Activated naive CD4-positive, alpha-beta T cell treated with anti-CD3 and anti-CD28 coated beads for 36 hours (primary cell): ENCODE measurements around the gene KCNQ1OT1. TPM values are rescaled to one million over a fixed set of nuclear protein-coding genes. Genes with fewer than 3 reads are reported as not detected.

Source experiments
- CTCF ChIA-PET: fragments of 350-600 bp; sonication (Branson Sonifier 250); formaldehyde crosslinking; loops from one replicate; lab custom pipeline; 2021; ENCODE audit warnings: antibody characterized with exemption; lab: Charles Lee
- DNase-seq: peaks from one replicate; pipeline ENCODE4 v3.0.0-alpha.2; 2020
- H3K27ac Mint-ChIP-seq: one replicate; pipeline ENCODE4 v1.8.0; 2021; ENCODE audit warnings: mild to moderate bottlenecking, mixed read lengths
- H3K27me3 Mint-ChIP-seq: one replicate; pipeline ENCODE4 v1.8.0; 2021; ENCODE audit warnings: low read depth, mixed read lengths
- H3K36me3 Mint-ChIP-seq: one replicate; pipeline ENCODE4 v1.8.0; 2021; ENCODE audit warnings: low read depth, mixed read lengths
- H3K4me1 Mint-ChIP-seq: one replicate; pipeline ENCODE4 v1.8.0; 2021; ENCODE audit warnings: low read depth, mixed read lengths
- H3K4me3 Mint-ChIP-seq: one replicate; pipeline ENCODE4 v1.8.0; 2021; ENCODE audit warnings: mild to moderate bottlenecking, moderate library complexity, mixed read lengths
- H3K9me3 Mint-ChIP-seq: one replicate; pipeline ENCODE4 v1.8.0; 2021; ENCODE audit warnings: mixed read lengths
- intact Hi-C: fragments of 100-400 bp; cut with micrococcal nuclease; formaldehyde crosslinking; loops from one replicate; pipeline ENCODE4 v1.15.1; 2023
- total RNA-seq, 2 experiments: library from RNA; stranded (reverse); gene quantifications; one replicate each; pipeline ENCODE4 v1.2.3, GENCODE V29; 2021

The KCNQ1OT1 gene
- total RNA-seq, 2 experiments from 2014 or later: 0.17 to 0.20 TPM

DNA sequence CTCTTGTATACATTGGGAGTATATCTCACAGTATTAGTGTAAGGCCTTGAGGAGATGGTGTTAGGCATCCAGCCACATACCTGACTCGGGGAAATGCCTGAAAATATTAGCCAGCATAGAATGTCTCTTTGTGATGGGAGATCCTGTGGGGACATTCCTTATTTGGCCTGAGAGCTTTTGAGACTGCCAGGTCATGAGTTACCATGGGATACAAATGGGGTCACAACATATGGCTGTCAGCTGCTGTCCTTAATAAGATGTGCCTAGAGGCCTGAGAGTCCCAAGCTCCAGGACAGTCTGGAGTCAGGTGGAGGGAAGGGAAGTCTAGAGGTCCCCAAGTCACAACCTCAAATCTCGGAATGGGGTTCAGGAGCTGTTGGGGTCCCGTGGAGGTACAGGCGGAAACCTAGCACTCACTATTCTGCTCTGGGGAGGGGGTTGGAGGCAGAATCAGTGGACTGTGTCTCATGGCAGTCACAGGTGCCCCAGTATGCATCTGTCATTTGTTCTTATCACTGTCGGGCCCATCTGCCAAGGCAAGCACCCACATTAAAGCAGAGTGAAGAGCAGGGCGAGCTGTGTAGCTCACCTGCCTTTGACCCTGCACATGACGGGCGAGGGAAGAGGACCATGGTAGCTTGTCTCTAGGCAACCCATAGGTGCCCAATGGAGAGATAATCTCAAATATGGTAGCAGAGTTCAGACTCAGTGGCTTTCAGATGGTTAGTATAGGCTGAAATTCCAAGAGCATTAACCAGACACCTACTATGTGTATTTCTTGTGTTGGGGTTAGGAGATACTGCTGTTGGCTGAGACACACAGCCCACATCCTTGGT lies 29.9 kb downstream of the KCNQ1OT1 start:
- Mint-ChIP-seq H3K9me3 (no peaks in the 10 kb centered on the region), H3K27ac (no peak overlapping the region), H3K36me3 (no peaks in the 10 kb centered on the region), H3K27me3 (no peaks in the 10 kb centered on the region), H3K4me3 (no peak overlapping the region), H3K4me1 (no peaks in the 10 kb centered on the region)
- CTCF ChIA-PET: interaction anchor here (0.7 kb wide), 1 partner anchor 13 kb away, joined by 3 read pairs; no protein-coding TSS in a partner anchor
- intact Hi-C loops: no loop called here
- no peak for DNase-seq

DNA sequence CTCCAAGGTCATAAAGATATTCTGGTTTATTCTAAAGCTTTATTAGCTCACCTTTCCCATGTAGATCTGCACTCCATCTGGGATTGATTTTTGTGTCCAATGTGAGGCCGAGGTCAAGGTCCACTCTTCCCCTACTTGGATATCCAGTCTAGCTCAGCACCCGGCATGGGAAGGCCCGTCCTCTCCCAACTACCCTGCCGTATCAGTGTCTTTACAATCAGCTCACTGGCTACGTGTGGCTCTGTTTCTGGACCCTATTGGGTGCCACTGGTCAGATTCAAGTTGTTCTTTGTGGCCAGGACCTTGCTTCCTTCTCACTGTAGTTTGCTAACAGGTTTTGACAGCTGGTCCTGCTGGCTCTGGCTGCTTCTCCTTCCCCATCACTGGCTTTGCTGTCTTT lies 30.9 kb downstream of the KCNQ1OT1 start:
- Mint-ChIP-seq H3K27me3 (no peaks in the 10 kb centered on the region), H3K27ac (no peak overlapping the region), H3K36me3 (no peaks in the 10 kb centered on the region), H3K4me1 (no peaks in the 10 kb centered on the region), H3K4me3 (no peak overlapping the region), H3K9me3 (no peaks in the 10 kb centered on the region)
- intact Hi-C loops: no loop called here
- CTCF ChIA-PET: interaction anchor here (0.6 kb wide), 1 partner anchor 347 kb away, joined by 4 read pairs; no protein-coding TSS in a partner anchor
- no peak for DNase-seq

DNA sequence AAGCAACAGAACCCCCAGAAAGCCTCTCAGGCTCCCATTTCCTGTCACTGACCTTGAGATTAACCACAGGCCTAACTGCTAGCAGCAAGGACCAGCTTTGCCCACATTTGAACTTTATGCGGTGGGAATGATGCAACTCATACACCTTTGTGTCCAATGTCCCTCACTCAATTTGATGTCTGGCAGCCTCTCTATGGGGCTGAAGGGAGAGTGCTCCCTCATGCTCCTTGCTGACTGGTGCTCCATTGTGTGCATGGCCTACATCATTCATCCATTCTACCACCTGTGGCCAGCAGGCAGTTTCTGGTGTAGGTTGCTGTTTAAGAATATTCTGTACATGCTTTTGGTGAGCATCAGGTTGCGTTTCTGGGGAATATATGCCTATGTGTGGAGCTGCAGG lies 31.9 kb downstream of the KCNQ1OT1 start:
- H3K27ac Mint-ChIP-seq: no peak overlapping the region
- CTCF ChIA-PET: no interaction called here
- H3K4me3 Mint-ChIP-seq: no peak overlapping the region
- no peak for DNase-seq
- intact Hi-C loops: no loop called here
- H3K36me3 Mint-ChIP-seq: no peaks in the 10 kb centered on the region
- H3K27me3 Mint-ChIP-seq: no peaks in the 10 kb centered on the region
- no peaks in the 10 kb centered on the region for H3K9me3 Mint-ChIP-seq
- no peaks in the 10 kb centered on the region for H3K4me1 Mint-ChIP-seq

DNA sequence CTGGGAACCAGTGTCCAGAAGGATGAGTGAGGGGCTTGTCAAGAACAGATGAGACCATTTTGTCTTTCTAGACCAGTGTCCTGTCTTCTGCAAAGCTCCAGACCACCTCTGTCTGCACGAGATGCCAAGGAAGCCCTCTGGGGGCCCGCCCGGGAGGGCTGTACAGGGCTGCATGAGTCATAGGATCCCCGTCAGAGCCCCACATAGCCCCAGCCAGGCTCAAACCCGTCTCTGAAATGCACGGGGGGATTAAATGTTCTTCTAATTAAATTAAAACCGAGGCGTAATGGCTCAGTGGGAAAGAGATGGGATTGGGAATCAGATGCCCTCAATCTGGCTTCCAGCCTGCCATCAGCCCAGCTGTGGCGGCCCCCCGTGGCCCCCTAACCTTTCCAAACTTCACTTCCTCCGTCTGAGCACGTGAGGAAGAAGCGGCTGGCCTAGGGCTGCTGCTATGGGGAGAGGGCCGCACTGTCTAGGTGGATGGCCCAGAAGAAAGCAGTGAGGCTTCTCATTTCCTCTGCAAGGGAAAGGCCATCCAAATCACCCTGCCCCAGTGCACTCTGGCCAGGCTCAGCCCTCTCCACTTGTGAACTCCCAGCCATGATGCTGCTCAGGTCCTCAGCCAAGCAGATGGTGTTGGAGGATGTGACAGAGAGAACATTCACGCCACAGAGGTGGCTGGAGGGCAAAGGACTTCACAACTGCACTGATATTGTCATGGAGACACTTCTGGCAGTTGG lies 32.8 kb downstream of the KCNQ1OT1 start:
- H3K27ac Mint-ChIP-seq: no peak overlapping the region
- no peaks in the 10 kb centered on the region for H3K4me1 Mint-ChIP-seq
- H3K4me3 Mint-ChIP-seq: no peak overlapping the region
- H3K36me3 Mint-ChIP-seq: no peaks in the 10 kb centered on the region
- no peak for DNase-seq
- intact Hi-C loops: no loop called here
- H3K27me3 Mint-ChIP-seq: no peaks in the 10 kb centered on the region
- CTCF ChIA-PET: no interaction called here
- no peaks in the 10 kb centered on the region for H3K9me3 Mint-ChIP-seq

DNA sequence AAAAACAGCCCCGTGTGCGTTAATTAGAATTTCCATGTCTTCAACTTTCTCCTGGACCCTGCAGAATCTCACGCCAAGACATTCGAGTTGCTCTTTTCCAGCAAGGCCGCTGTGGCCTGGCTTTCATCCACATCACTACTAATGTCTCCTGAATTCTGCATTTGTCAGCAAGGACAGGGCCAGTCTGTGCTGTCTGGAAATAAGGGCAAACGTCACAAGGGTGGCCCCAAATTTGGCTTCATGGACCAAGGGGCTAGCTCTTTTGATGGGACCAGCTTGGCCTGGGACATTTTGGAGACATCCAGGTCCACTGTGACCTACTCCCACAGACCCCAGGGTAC lies 33.4 kb downstream of the KCNQ1OT1 start:
- DNase-seq: no peak
- intact Hi-C loops: no loop called here

DNA sequence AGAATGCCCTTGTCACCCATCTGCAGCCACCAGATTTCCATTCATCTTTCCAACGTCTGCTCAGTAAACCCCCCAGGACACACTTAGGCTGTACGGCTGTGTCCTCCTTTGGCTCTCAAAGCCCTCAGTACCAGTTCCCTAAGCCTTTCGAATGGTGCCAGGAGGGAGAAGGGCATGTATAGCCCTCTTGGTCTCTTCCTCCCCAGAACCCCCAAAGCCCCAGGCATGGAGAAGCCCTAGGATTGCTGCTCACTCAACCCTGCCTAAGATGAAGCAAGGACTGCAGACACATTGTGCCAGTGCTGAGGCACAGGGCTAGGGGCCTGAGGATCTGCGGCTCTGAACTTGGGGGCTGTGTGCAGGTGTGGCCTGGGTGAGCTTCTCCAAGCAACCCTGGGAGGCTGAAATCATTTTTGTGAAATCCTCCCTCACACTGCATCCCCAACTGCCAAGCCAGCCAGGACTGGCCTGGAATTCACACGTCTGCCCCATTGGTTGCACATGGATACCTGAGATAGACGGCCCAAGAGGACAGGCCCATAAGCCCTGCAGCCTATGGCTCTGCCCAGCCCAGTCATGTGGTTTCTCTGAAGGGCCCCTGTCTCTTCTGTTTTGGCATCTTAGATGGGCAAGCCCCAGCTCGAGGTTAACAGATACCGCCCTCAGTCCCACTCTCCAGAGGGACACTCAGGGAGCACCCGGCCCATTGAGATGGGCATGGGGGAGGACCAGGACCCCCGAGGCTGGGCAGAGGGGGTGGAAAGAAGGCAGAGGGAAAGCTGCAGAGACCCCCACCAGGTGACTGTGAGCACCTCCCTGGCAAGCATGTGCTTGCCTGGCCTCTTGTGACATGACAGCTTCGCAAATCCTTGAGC lies 34.0 kb downstream of the KCNQ1OT1 start:
- Mint-ChIP-seq H3K27me3 (no peaks in the 10 kb centered on the region), H3K4me1 (no peaks in the 10 kb centered on the region), H3K9me3 (no peaks in the 10 kb centered on the region), H3K36me3 (peaks cover 6% of the 10 kb centered on the region), H3K4me3 (no peak overlapping the region), H3K27ac (no peak overlapping the region)
- intact Hi-C loops: no loop called here
- CTCF ChIA-PET: no interaction called here
- DNase-seq: no peak

More for the DNA sequence above, 33.4 kb downstream of the KCNQ1OT1 start:
- no peak overlapping the region for H3K27ac Mint-ChIP-seq
- H3K4me3 Mint-ChIP-seq: no peak overlapping the region
- no peaks in the 10 kb centered on the region for H3K4me1 Mint-ChIP-seq
- no peaks in the 10 kb centered on the region for H3K27me3 Mint-ChIP-seq
- no peaks in the 10 kb centered on the region for H3K9me3 Mint-ChIP-seq
- CTCF ChIA-PET: no interaction called here
- H3K36me3 Mint-ChIP-seq: no peaks in the 10 kb centered on the region

DNA sequence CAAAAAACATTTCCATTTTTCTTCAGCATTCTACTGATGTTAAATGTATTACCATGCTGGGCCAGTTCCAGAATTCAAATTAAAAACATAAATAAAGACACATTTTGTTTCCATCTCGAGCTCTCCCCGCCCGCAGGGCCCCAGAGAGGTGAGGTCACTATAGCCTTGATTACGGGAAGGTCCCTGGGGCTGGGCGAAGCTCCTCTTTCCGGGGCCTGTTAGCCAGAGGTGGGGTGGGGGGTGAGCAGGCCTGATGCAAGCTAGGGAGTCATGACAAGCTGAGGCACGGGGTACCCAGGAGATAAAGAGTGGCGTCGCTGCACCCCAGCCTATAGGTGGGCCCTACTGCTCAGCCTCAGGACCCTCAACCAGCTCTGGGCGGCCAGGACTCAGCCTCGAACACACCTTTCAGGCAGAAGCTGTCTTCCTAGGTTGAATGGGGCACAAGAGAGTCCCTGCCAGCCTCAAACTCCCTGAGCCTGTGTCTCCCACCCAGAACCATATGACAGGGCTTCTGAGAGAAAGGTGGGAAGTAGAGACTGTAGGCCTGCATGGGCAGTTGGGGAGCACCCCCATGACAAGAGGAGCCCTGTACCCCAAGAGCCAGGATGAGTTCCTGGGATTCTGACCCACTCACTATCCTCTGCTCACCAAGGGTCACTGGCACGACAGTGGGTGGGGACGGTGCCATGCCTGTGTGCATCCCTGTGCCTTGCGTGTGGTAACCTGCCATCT lies 34.8 kb downstream of the KCNQ1OT1 start:
- CTCF ChIA-PET: no interaction called here
- H3K4me3 Mint-ChIP-seq: no peak overlapping the region
- no peaks in the 10 kb centered on the region for H3K4me1 Mint-ChIP-seq
- intact Hi-C loops: no loop called here
- no peaks in the 10 kb centered on the region for H3K9me3 Mint-ChIP-seq
- no peaks in the 10 kb centered on the region for H3K27me3 Mint-ChIP-seq
- peaks cover 10% of the 10 kb centered on the region for H3K36me3 Mint-ChIP-seq
- no peak overlapping the region for H3K27ac Mint-ChIP-seq
- no peak for DNase-seq

DNA sequence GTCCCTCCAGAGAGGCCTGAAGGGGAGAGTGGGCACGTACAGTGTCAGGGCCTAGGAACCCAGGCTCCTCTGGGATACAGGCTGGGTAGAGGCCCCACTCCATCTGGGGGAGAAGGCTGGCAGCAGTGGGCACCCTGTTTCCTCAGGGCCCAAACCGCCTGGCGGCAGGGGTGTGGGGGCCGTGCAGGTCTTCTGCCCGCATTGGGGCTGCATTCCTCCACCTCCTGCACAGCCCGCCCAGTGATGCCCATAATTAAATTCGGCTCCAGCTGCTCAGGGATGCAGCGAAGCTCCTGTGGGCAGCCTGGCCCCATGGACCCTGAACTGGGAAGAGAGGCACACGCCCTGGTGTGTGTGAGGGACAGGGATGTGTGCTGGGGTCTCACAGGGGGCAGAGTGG lies 35.4 kb downstream of the KCNQ1OT1 start:
- intact Hi-C loops: no loop called here
- Mint-ChIP-seq H3K4me1 (no peaks in the 10 kb centered on the region), H3K4me3 (no peak overlapping the region), H3K27me3 (no peaks in the 10 kb centered on the region), H3K9me3 (no peaks in the 10 kb centered on the region), H3K36me3 (peaks cover 10% of the 10 kb centered on the region), H3K27ac (no peak overlapping the region)
- DNase-seq: no peak
- CTCF ChIA-PET: no interaction called here

DNA sequence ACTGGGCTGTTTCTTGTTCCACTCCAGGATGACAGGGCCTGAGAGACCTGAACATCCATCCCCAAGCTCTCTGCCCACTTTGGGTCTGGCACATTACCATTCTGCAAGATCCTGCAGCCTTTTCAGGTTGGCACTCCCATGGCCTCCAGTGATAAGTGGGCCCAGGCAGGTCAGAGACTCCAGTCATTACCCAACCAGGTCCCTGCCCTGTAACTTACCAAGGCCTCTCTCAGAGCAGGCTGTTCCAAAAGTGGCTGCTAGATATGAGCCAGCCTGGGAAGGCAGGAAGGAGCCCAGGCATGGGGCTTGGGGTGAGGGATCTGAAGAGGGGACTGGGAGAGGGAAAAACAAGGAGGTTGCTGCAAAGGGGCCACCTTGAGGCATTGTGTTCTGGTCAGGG lies 35.9 kb downstream of the KCNQ1OT1 start:
- H3K4me1 Mint-ChIP-seq: no peaks in the 10 kb centered on the region
- CTCF ChIA-PET: no interaction called here
- H3K9me3 Mint-ChIP-seq: no peaks in the 10 kb centered on the region
- no peak for DNase-seq
- H3K27me3 Mint-ChIP-seq: no peaks in the 10 kb centered on the region
- H3K4me3 Mint-ChIP-seq: no peak overlapping the region
- no peak overlapping the region for H3K27ac Mint-ChIP-seq
- intact Hi-C loops: no loop called here
- peaks cover 15% of the 10 kb centered on the region for H3K36me3 Mint-ChIP-seq

DNA sequence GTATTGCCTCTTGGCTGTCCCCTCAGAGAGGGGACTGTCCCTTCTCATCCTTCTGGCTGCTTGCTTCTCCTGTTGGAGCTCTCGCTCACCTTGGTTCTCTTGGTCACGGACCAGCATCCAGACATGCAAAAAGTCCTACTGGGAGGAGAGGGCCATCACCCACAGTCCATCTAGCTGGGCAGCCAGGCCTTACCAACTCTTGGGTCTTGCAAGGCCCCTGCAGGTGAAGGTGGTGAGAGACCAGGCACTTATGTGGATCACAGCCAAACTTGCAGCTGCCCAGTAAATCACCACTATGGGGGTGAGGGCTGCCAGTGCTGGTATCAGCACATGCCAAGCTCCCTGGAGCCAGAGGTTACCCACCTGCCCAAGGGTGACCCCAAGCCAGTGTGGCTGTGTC lies 36.3 kb downstream of the KCNQ1OT1 start:
- CTCF ChIA-PET: no interaction called here
- DNase-seq: no peak
- intact Hi-C loops: no loop called here
- H3K27ac Mint-ChIP-seq: no peak overlapping the region
- no peaks in the 10 kb centered on the region for H3K4me1 Mint-ChIP-seq
- H3K9me3 Mint-ChIP-seq: no peaks in the 10 kb centered on the region
- H3K27me3 Mint-ChIP-seq: no peaks in the 10 kb centered on the region
- H3K36me3 Mint-ChIP-seq: peaks cover 19% of the 10 kb centered on the region
- no peak overlapping the region for H3K4me3 Mint-ChIP-seq

DNA sequence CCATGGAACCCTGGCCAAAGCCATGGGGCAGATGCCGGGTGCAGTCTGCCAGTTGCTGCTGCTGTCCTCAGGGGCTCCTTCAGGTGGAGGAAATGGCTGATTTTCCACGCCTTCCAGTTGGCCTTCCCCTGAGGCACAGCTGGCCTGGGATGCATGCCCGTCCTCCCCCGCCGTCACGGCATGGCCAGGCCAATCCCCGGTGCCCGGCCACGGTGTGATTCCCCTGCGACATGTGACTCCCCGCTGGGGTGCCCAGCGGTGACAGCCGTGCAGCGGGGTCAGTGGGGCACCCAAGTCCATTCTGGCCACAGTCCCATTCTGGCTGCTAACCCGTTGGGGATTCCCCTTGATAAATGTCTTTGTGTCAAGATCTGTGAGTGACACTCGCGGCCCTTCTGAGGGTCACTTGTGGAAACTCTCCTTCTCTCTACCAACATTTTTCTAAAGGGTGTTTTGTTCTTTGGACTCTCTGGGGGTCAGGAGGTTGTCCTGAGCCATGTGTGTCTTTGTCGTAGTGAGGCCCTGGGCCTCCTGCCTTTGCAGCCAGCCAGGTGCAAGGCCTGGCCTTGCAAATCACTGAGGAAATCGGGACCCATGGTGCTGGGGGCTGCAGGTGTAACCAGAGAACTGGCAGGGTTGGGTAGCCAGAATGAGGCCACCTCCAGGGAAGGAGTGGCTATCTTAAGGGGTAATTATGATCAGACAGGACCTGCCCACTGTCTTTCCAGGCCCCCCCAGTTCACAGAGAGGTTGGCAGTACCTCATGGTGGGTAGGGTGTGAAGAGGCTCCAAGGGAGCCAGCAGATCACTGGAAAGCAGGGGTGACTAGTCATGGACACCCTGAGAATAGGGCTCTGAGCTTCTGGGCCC lies 37.1 kb downstream of the KCNQ1OT1 start:
- DNase-seq: no peak
- Mint-ChIP-seq H3K9me3 (no peaks in the 10 kb centered on the region), H3K27ac (no peak overlapping the region), H3K4me1 (no peaks in the 10 kb centered on the region), H3K4me3 (no peak overlapping the region), H3K36me3 (peaks cover 22% of the 10 kb centered on the region), H3K27me3 (no peaks in the 10 kb centered on the region)
- intact Hi-C loops: no loop called here
- CTCF ChIA-PET: no interaction called here
